K562 (cell line): ENCODE data around the gene ANKMY2. TPM values are rescaled to one million over a fixed set of nuclear protein-coding genes. Genes with fewer than 3 reads are reported as not detected.

Source experiments
- ELF4 ChIP-seq: fragments of 450-650 bp; formaldehyde crosslinking; IDR thresholded peaks from 2 replicates; pipeline ENCODE4 v1.4.0; 2022; ENCODE audit warnings: missing genetic modification characterization
- EP400 ChIP-seq: fragments of 450-650 bp; IDR thresholded peaks from 2 replicates; pipeline ENCODE4 v1.6.1; 2017; ENCODE audit warnings: antibody characterized with exemption, mild to moderate bottlenecking, moderate library complexity
- FOXM1 ChIP-seq, 2 experiments: fragments of 450-650 bp in 1 of 2; sonication (generic) in 1 of 2; formaldehyde crosslinking in 1 of 2; IDR thresholded peaks; 2 replicates each; pipeline versions ENCODE4 v1.6.1 to v1.9.0; 2017 to 2022; ENCODE audit warnings: low read depth in 2 of 2, mild to moderate bottlenecking in 2 of 2, missing genetic modification reagents in 1 of 2, moderate library complexity in 1 of 2
- HIVEP1 ChIP-seq: fragments of 250-450 bp; sonication (Bioruptor Pico); IDR thresholded peaks from 2 replicates; pipeline ENCODE4 v1.4.0; 2020; ENCODE audit warnings: mild to moderate bottlenecking
- OTX1 ChIP-seq: fragments of 450-650 bp; formaldehyde crosslinking; IDR thresholded peaks from 2 replicates; pipeline ENCODE4 v1.4.0; 2022; ENCODE audit warnings: mild to moderate bottlenecking
- PRPF4 ChIP-seq: fragments of 200-400 bp; formaldehyde crosslinking; IDR thresholded peaks from one replicate; pipeline ENCODE4 v1.6.1; 2017; ENCODE audit warnings: low read length, low read depth, mild to moderate bottlenecking; ENCODE audit not compliant: insufficient read depth, poor library complexity, severe bottlenecking
- RNF2 ChIP-seq: sonication (generic); IDR thresholded peaks from 2 replicates; pipeline ENCODE4 v1.6.1; 2016
- SMAD4 ChIP-seq: fragments of 250-450 bp; sonication (Bioruptor Pico); conservative IDR thresholded peaks from 2 replicates; pipeline ENCODE4 v1.8.0; 2021; ENCODE audit warnings: inconsistent platforms, mild to moderate bottlenecking, moderate library complexity
- SRF ChIP-seq, 2 experiments: fragments of 250-450, 450-650 bp in 1 of 2; sonication (Bioruptor Pico) in 1 of 2; sonication (generic) in 1 of 2; formaldehyde crosslinking; IDR thresholded peaks; 2 replicates each; pipeline versions ENCODE4 v1.5.0 to v1.5.1; 2020 to 2022; ENCODE audit warnings: mild to moderate bottlenecking in 1 of 2, missing genetic modification reagents in 1 of 2
- TCFL5 ChIP-seq: fragments of 250-450 bp; sonication (Bioruptor Pico); conservative IDR thresholded peaks from 2 replicates; pipeline ENCODE4 v1.6.1; 2021; ENCODE audit warnings: mild to moderate bottlenecking, moderate library complexity, matching md5 sums
- ZNF347 ChIP-seq: fragments of 450-650 bp; formaldehyde crosslinking; IDR thresholded peaks from 2 replicates; pipeline ENCODE4 v1.4.0; 2020; ENCODE audit warnings: low read depth, mild to moderate bottlenecking, moderate library complexity
- ZNF445 ChIP-seq: fragments of 250-450 bp; sonication (Bioruptor Pico); IDR thresholded peaks from 2 replicates; pipeline ENCODE4 v1.4.0; 2020; ENCODE audit warnings: low read depth, mild to moderate bottlenecking, moderate library complexity
- polyA plus RNA-seq, 8 experiments: library from polyadenylated mRNA; depleted of rRNA in 4 of 8; stranded (reverse) in 5 of 8; unstranded in 3 of 8; fragments of >200 nt; fragmentation: Nextera tagmentation in 2 of 8; fragmentation: Illumina TruSeq in 1 of 8; extraction: Ambion mirVana in 2 of 8; extraction: Trizol in 1 of 8; gene quantifications; 2 replicates each; pipeline versions ENCODE4 v1.2.1 to v1.2.3, GENCODE V29; 2011 to 2014; ENCODE audit warnings: inconsistent platforms in 1 of 8, missing spikeins in 1 of 8
- total RNA-seq, 7 experiments: library from RNA; depleted of rRNA in 6 of 7; stranded (reverse); fragments of >200 nt in 6 of 7; fragmentation: Illumina TruSeq in 2 of 7; extraction: Trizol in 2 of 7; gene quantifications; 2 replicates each; pipeline versions ENCODE4 v1.2.1 to v1.2.3, GENCODE V29; 2011 to 2021; ENCODE audit warnings: low replicate concordance in 1 of 7
- TF ChIP-seq, protein P1 (sequence below): IDR thresholded peaks from 2 replicates; pipeline ENCODE4 v1.6.1; 2011; ENCODE audit not compliant: insufficient read length; ENCODE audit errors: extremely low read depth
- TF ChIP-seq, protein P2 (sequence below): sonication (generic); formaldehyde crosslinking; IDR thresholded peaks from 2 replicates; pipeline ENCODE4 v1.8.0; 2022; ENCODE audit warnings: missing genetic modification reagents, mild to moderate bottlenecking, borderline replicate concordance
- TF ChIP-seq, protein P3 (sequence below), 2 experiments: IDR thresholded peaks; 2 replicates each; pipeline ENCODE4 v1.6.1; 2012; ENCODE audit warnings: improper control_type of control experiment in 2 of 2, low read depth in 2 of 2, low read length in 2 of 2, borderline replicate concordance in 1 of 2
- TF ChIP-seq, protein P4 (sequence below), 2 experiments: fragments of 150-350 bp in 1 of 2; IDR thresholded peaks; 2 replicates each; pipeline ENCODE4 v1.6.1; 2012 to 2016; ENCODE audit warnings: low read depth in 2 of 2, low read length in 2 of 2, mild to moderate bottlenecking in 1 of 2, moderate library complexity in 1 of 2

The ANKMY2 gene
- total and polyA plus RNA-seq, 9 of the 15 experiments (the other 6 are each of a cell fraction or from before 2014, with no cell fraction given), result 38.9 to 71.5 (median 48.8) TPM

DNA sequence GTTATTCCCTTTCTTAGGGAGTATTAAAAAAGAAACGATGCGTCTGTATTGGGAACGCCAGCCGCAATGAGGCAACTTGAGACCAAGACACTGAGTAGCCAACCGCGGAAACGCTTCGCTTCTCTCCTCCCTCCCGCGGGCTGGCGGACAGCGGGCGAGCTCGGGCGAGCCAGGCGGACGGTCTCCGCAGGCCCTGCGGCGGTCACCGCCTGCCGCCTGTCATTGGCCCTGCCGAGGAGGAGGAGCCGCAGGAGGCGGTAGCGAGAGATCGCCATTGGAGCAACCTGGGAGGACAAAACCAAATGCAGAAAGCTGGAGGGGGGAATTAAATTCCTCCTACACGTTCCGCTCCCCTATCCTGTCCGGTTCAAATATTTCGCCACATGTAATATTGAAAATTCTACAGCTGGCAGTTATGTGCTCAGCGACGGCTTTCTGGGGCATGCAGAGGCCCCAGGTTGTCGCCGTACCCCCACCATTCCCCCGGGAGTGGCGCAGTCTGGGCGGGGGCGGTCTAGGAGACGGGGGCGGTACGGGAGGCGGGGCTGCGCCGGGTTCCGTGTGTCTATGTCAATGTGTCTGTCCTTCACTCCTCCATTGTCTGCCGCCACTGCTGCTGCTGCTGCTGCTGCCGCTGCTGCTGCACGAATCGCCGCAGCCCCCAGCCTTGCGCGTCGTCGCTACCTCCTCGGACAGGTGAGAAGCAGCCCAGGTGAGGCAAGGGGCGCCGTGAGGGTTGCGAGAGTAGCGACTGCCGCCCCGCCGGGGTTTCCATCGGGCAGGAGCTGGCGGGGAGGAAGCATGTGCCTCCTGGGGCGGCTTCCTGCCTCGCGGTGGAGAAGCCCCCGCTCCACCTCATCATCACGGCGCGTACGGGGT lies at the start of gene ANKMY2, which contains the start of gene BZW2 (continued):
- TF ChIP-seq, protein P1, sequence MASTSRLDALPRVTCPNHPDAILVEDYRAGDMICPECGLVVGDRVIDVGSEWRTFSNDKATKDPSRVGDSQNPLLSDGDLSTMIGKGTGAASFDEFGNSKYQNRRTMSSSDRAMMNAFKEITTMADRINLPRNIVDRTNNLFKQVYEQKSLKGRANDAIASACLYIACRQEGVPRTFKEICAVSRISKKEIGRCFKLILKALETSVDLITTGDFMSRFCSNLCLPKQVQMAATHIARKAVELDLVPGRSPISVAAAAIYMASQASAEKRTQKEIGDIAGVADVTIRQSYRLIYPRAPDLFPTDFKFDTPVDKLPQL, result peak; percentile 24
- peak; percentile 81; the same call in 1 of the 2 replicates for TF ChIP-seq RNF2
- peak; percentile 69 for TF ChIP-seq SMAD4
- no peak for TF ChIP-seq ZNF347 (CRISPR knock-in tag)
- TF ChIP-seq, protein P2, sequence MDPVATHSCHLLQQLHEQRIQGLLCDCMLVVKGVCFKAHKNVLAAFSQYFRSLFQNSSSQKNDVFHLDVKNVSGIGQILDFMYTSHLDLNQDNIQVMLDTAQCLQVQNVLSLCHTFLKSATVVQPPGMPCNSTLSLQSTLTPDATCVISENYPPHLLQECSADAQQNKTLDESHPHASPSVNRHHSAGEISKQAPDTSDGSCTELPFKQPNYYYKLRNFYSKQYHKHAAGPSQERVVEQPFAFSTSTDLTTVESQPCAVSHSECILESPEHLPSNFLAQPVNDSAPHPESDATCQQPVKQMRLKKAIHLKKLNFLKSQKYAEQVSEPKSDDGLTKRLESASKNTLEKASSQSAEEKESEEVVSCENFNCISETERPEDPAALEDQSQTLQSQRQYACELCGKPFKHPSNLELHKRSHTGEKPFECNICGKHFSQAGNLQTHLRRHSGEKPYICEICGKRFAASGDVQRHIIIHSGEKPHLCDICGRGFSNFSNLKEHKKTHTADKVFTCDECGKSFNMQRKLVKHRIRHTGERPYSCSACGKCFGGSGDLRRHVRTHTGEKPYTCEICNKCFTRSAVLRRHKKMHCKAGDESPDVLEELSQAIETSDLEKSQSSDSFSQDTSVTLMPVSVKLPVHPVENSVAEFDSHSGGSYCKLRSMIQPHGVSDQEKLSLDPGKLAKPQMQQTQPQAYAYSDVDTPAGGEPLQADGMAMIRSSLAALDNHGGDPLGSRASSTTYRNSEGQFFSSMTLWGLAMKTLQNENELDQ (CRISPR knock-in tag), result peak; percentile 93
- TF ChIP-seq SRF (CRISPR knock-in tag; IDR thresholded peaks at IDR 0.05), result peak in 1 of 2 experiments; percentile 65; a peak in 2 of 4 replicates
- TF ChIP-seq, protein P3, sequence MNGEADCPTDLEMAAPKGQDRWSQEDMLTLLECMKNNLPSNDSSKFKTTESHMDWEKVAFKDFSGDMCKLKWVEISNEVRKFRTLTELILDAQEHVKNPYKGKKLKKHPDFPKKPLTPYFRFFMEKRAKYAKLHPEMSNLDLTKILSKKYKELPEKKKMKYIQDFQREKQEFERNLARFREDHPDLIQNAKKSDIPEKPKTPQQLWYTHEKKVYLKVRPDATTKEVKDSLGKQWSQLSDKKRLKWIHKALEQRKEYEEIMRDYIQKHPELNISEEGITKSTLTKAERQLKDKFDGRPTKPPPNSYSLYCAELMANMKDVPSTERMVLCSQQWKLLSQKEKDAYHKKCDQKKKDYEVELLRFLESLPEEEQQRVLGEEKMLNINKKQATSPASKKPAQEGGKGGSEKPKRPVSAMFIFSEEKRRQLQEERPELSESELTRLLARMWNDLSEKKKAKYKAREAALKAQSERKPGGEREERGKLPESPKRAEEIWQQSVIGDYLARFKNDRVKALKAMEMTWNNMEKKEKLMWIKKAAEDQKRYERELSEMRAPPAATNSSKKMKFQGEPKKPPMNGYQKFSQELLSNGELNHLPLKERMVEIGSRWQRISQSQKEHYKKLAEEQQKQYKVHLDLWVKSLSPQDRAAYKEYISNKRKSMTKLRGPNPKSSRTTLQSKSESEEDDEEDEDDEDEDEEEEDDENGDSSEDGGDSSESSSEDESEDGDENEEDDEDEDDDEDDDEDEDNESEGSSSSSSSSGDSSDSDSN (IDR thresholded peaks at IDR 0.05; ENCODE audit: borderline replicate concordance in 1 of 2, low read depth in 2 of 2, low read length in 2 of 2), result peak in 1 of 2 experiments; percentile 99
- peak; percentile 92 for TF ChIP-seq PRPF4
- peak; percentile 75; the same call in 1 of the 2 replicates for TF ChIP-seq OTX1 (CRISPR knock-in tag)
- peak; percentile 90 for TF ChIP-seq FOXM1 (IDR thresholded peaks at IDR 0.05; ENCODE audit: low read depth)
- no peak; the same call in 1 of the 2 replicates for TF ChIP-seq FOXM1 (CRISPR knock-in tag; IDR thresholded peaks at IDR 0.05; ENCODE audit: low read depth)
- TF ChIP-seq ELF4 (CRISPR knock-in tag), result peak; percentile 70
- 0 out of 2 replicates have a peak, but pooled peaks have one; percentile 29 for TF ChIP-seq TCFL5 (CRISPR knock-in tag)
- TF ChIP-seq HIVEP1 (CRISPR knock-in tag), result 0 out of 2 replicates have a peak, but pooled peaks have one; percentile 44
- TF ChIP-seq ZNF445, result no peak
- peak; percentile 95 for TF ChIP-seq EP400
- TF ChIP-seq, protein P4, sequence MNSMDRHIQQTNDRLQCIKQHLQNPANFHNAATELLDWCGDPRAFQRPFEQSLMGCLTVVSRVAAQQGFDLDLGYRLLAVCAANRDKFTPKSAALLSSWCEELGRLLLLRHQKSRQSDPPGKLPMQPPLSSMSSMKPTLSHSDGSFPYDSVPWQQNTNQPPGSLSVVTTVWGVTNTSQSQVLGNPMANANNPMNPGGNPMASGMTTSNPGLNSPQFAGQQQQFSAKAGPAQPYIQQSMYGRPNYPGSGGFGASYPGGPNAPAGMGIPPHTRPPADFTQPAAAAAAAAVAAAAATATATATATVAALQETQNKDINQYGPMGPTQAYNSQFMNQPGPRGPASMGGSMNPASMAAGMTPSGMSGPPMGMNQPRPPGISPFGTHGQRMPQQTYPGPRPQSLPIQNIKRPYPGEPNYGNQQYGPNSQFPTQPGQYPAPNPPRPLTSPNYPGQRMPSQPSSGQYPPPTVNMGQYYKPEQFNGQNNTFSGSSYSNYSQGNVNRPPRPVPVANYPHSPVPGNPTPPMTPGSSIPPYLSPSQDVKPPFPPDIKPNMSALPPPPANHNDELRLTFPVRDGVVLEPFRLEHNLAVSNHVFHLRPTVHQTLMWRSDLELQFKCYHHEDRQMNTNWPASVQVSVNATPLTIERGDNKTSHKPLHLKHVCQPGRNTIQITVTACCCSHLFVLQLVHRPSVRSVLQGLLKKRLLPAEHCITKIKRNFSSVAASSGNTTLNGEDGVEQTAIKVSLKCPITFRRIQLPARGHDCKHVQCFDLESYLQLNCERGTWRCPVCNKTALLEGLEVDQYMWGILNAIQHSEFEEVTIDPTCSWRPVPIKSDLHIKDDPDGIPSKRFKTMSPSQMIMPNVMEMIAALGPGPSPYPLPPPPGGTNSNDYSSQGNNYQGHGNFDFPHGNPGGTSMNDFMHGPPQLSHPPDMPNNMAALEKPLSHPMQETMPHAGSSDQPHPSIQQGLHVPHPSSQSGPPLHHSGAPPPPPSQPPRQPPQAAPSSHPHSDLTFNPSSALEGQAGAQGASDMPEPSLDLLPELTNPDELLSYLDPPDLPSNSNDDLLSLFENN (IDR thresholded peaks at IDR 0.05; ENCODE audit: low read depth in 2 of 2, low read length in 2 of 2), result 0 out of 4 replicates have a peak, but pooled peaks of 1 of the 2 experiments have one; percentile 28
